Mesothelial cell of epicardium (in vitro differentiated cells): ENCODE data around the gene AOPEP. TPM values are rescaled to one million over a fixed set of nuclear protein-coding genes. Genes with fewer than 3 reads are reported as not detected.

Source experiments
- DNase-seq, 2 experiments: peaks; one replicate each; pipeline ENCODE4 v3.0.0; 2021; ENCODE audit warnings: low spot score in 2 of 2; ENCODE audit not compliant: unreplicated experiment in 2 of 2
- H3K27ac Mint-ChIP-seq: 2 replicates; pipeline ENCODE4 v1.8.0; 2021; ENCODE audit warnings: mixed read lengths
- H3K27me3 Mint-ChIP-seq: 2 replicates; pipeline ENCODE4 v1.8.0; 2021; ENCODE audit warnings: low read depth, mixed read lengths
- H3K36me3 Mint-ChIP-seq: 2 replicates; pipeline ENCODE4 v1.8.0; 2021; ENCODE audit warnings: mixed read lengths
- H3K4me1 Mint-ChIP-seq: 2 replicates; pipeline ENCODE4 v1.8.0; 2021; ENCODE audit warnings: mixed read lengths
- H3K4me3 Mint-ChIP-seq: 2 replicates; pipeline ENCODE4 v1.8.0; 2021; ENCODE audit warnings: mild to moderate bottlenecking, moderate library complexity, mixed read lengths
- H3K9me3 Mint-ChIP-seq: 2 replicates; pipeline ENCODE4 v1.8.0; 2021; ENCODE audit warnings: mixed read lengths
- CTCF ChIP-seq: fragments of 200-600 bp; sonication (generic); IDR thresholded peaks from one replicate; pipeline ENCODE4 v1.5.0; 2021; ENCODE audit warnings: antibody characterized with exemption; ENCODE audit not compliant: unreplicated experiment
- total RNA-seq: library from RNA; stranded (reverse); gene quantifications from 3 replicates; pipeline ENCODE4 v1.2.1, GENCODE V29; 2021

Gene AOPEP
- total RNA-seq, 1 donor from 2014 or later, result 63.0 TPM

GRCh38 chr9:94909250-94909894 lies 182.9 kb downstream of the AOPEP start:
- H3K4me1 Mint-ChIP-seq, result peaks cover 77% of the 10 kb centered on the region
- DNase-seq, result no peak
- H3K4me3 Mint-ChIP-seq, result no peak overlapping the region
- no peaks in the 10 kb centered on the region for H3K27me3 Mint-ChIP-seq
- no peak for TF ChIP-seq CTCF
- no peak overlapping the region for H3K27ac Mint-ChIP-seq
- no peaks in the 10 kb centered on the region for H3K9me3 Mint-ChIP-seq
- H3K36me3 Mint-ChIP-seq, result no peaks in the 10 kb centered on the region

- H3K4me1 Mint-ChIP-seq, result peaks cover 78% of the 10 kb centered on the region
- H3K36me3 Mint-ChIP-seq, result no peaks in the 10 kb centered on the region
These were observed 183.6 kb downstream of the AOPEP start for GRCh38 chr9:94909965-94910730.

DNA sequence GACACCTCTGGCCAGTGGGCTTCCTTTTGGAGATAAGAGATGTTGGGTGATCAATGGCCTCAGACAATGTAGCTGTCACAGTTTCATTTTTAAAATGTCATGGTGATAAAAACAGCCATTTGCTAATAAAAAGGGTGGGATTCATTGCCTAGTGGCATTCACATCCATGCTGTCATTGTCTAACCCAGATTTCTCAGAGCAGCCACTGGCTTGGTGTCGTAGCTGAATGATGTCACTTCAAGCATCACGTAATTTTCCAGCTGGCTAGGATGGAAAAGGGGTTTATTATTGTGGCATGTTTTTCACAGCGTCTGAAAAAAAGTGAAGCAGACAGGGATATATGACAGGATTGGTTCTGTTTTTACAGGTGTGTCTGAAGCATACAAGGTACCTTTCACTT lies 184.7 kb downstream of the AOPEP start:
- Mint-ChIP-seq H3K4me1 (peaks cover 82% of the 10 kb centered on the region), H3K4me3 (no peak overlapping the region), H3K27me3 (no peaks in the 10 kb centered on the region), H3K36me3 (no peaks in the 10 kb centered on the region), H3K9me3 (no peaks in the 10 kb centered on the region), H3K27ac (peak overlapping the region; percentile 15)
- TF ChIP-seq CTCF, result no peak
- DNase-seq, result peak in 1 of 2 experiments; percentile 14

More at GRCh38 chr9:94909965-94910730, 183.6 kb downstream of the AOPEP start:
- H3K4me3 Mint-ChIP-seq, result no peak overlapping the region
- no peaks in the 10 kb centered on the region for H3K27me3 Mint-ChIP-seq
- no peak for TF ChIP-seq CTCF
- peak in 1 of 2 experiments; percentile 29 for DNase-seq
- H3K27ac Mint-ChIP-seq, result no peak overlapping the region
- no peaks in the 10 kb centered on the region for H3K9me3 Mint-ChIP-seq

DNA sequence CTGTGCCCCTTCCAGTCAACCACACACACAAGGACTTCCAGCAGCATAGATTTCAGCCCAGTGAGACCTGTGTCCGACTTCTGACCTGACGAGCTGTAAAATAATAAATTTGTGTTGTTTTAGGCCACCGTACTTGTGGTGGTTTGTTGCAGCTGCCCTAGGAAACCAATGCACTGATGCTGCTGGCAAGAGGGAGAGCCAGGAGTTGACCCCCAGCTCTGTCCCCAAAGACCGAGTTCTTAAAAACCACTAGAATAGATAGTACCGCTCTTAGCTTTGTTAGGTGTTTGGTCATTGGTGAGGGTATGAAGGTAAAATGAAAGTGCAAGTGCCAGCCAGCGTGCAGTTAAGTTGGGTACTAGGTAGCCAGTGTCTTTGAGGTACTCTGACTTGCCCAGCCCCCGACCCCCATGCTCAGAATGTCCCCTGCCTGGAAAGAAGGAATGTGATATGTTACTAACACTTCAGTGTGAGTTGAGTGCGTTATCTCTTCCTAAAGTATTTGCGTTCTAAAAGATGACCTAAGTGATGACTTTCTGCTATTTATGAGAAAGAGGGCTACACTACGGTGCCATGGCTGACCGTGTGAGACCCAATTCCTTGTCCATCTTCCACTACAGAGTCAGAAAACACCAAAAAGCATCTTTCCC lies 185.6 kb downstream of the AOPEP start:
- no peak overlapping the region for H3K4me3 Mint-ChIP-seq
- H3K27me3 Mint-ChIP-seq, result no peaks in the 10 kb centered on the region
- no peaks in the 10 kb centered on the region for H3K9me3 Mint-ChIP-seq
- no peak for TF ChIP-seq CTCF
- no peaks in the 10 kb centered on the region for H3K36me3 Mint-ChIP-seq
- peaks cover 83% of the 10 kb centered on the region for H3K4me1 Mint-ChIP-seq
- peak in 1 of 2 experiments; percentile 25 for DNase-seq
- peak overlapping the region; percentile 28 for H3K27ac Mint-ChIP-seq

- Mint-ChIP-seq H3K27me3 (no peaks in the 10 kb centered on the region), H3K36me3 (no peaks in the 10 kb centered on the region), H3K4me1 (peaks cover 83% of the 10 kb centered on the region), H3K9me3 (no peaks in the 10 kb centered on the region), H3K4me3 (no peak overlapping the region), H3K27ac (peak overlapping the region; percentile 28)
- peak in 1 of 2 experiments; percentile 22 for DNase-seq
- TF ChIP-seq CTCF, result no peak
These were observed 186.3 kb downstream of the AOPEP start for GRCh38 chr9:94912700-94913249.
